H1 (cell line): ENCODE measurements around the gene KIF25. TPM values are rescaled to one million over a fixed set of nuclear protein-coding genes. Genes with fewer than 3 reads are reported as not detected.

Experiments
- ATF2 ChIP-seq: IDR thresholded peaks from 2 replicates; pipeline ENCODE4 v1.6.1; 2012; ENCODE audit warnings: low read length, inconsistent platforms
- BACH1 ChIP-seq: IDR thresholded peaks from 2 replicates; pipeline ENCODE4 v1.6.1; 2012; ENCODE audit warnings: low read length, improper control_type of control experiment
- EZH2 ChIP-seq: fragments of 200-600 bp; sonication (generic); IDR thresholded peaks from 2 replicates; pipeline ENCODE4 v1.7.1; 2012; ENCODE audit warnings: low read depth, mild to moderate bottlenecking, moderate library complexity, low read length, inconsistent platforms; ENCODE audit not compliant: severe bottlenecking
- KDM4A ChIP-seq: IDR thresholded peaks from one replicate; pipeline ENCODE4 v1.7.1; 2012; ENCODE audit warnings: low read depth, mild to moderate bottlenecking, moderate library complexity, low read length, inconsistent platforms; ENCODE audit not compliant: severe bottlenecking
- PHF8 ChIP-seq: fragments of 200-600 bp; sonication (generic); conservative IDR thresholded peaks from 2 replicates; pipeline ENCODE4 v1.7.1; 2012; ENCODE audit warnings: low read depth, mild to moderate bottlenecking, inconsistent platforms, low read length, moderate library complexity
- SAP30 ChIP-seq: fragments of 300-600 bp; sonication (generic); IDR thresholded peaks from 2 replicates; pipeline ENCODE4 v1.7.1; 2012; ENCODE audit warnings: low read length, moderate library complexity, mild to moderate bottlenecking, inconsistent platforms; ENCODE audit not compliant: insufficient read depth, insufficient replicate concordance
- YY1 ChIP-seq: IDR thresholded peaks from 2 replicates; pipeline ENCODE4 v1.6.1; 2011; ENCODE audit warnings: low read depth, mild to moderate bottlenecking, low read length
- polyA plus RNA-seq, 7 experiments: library from polyadenylated mRNA; depleted of rRNA in 3 of 7; stranded (reverse) in 5 of 7; unstranded in 2 of 7; fragments of >200 nt in 5 of 7; fragments of 200-250 nt in 2 of 7; gene quantifications; 1 replicate in 5 of 7; 2 replicates in 1 of 7; 4 replicates in 1 of 7; pipeline versions ENCODE4 v1.2.1 to v1.2.3, GENCODE V29; 2011 to 2013; ENCODE audit warnings: missing spikeins in 2 of 7, mixed read lengths in 2 of 7
- total RNA-seq: library from RNA; stranded (reverse); fragmentation: NEBNext Ultra II Directional; extraction: Animal tissue kit (Norgen Biotek cat#: 25700); gene quantifications from 2 replicates; pipeline ENCODE4 v1.2.1, GENCODE V29; 2021

The KIF25 gene
- total and polyA plus RNA-seq, 2 of the 8 experiments (the other 6 are each of a cell fraction or from before 2014, with no cell fraction given) = 1.5 to 2.0 TPM

GRCh38 chr6:167965592-167966539 is 31.6 kb upstream of the KIF25 start (continued):
- TF ChIP-seq SAP30 (no peak), BACH1 (no peak), KDM4A (no peak), EZH2 (no peak), PHF8 (no peak), ATF2 (no peak), YY1 (no peak)
